Caki2 (cell line): ENCODE results near the gene MUC5B. TPM values are rescaled to one million over a fixed set of nuclear protein-coding genes. Genes with fewer than 3 reads are reported as not detected.
"Not testable (repeated sequence)": the region's sequence is repeated elsewhere in the genome, so short reads cannot be mapped to it uniquely, and the experiment has no call there.

ENCODE experiments used
- DNase-seq: peaks from one replicate; pipeline ENCODE4 v3.0.0-alpha.2; 2015; ENCODE audit warnings: low read depth
- in situ Hi-C: cut with HindIII; loops from 2 replicates; pipeline ENCODE4 v1.10.0; 2016; ENCODE audit warnings: low sequenced_read_pairs, low pct_unique_long_range_greater_than_20kb, mixed read lengths
- total RNA-seq: library from RNA; depleted of rRNA; stranded (reverse); fragments of >200 nt; shearing (Covaris generic); gene quantifications from 2 replicates; pipeline ENCODE4 v1.2.3, GENCODE V29; 2014; ENCODE audit warnings: low replicate concordance

MUC5B gene
- total RNA-seq, 1 experiment from 2014 or later: 0.03 TPM

- DNase-seq, in situ Hi-C loops: not testable (repeated sequence)
These were observed 34.3 kb upstream of the MUC5B start for GRCh38 chr11:1188451-1189130.

- DNase-seq, in situ Hi-C loops: not testable (repeated sequence)
These were observed 33.0 kb upstream of the MUC5B start for GRCh38 chr11:1189816-1190215.

- DNase-seq, in situ Hi-C loops: not testable (repeated sequence)
These were observed 30.9 kb upstream of the MUC5B start for GRCh38 chr11:1191786-1192470.

- DNase-seq: no peak
- in situ Hi-C loops: no loop called here
These were observed 30.0 kb upstream of the MUC5B start for GRCh38 chr11:1192741-1193325.

- no peak for DNase-seq
- in situ Hi-C loops: no loop called here
These were observed 29.3 kb upstream of the MUC5B start for GRCh38 chr11:1193326-1194230.

GRCh38 chr11:1194231-1194976 is 28.5 kb upstream of the MUC5B start:
- no peak for DNase-seq
- in situ Hi-C loops: no loop called here

- DNase-seq: no peak
- in situ Hi-C loops: no loop called here
These were observed 27.7 kb upstream of the MUC5B start for GRCh38 chr11:1194977-1195681.

GRCh38 chr11:1195682-1196515 is 27.0 kb upstream of the MUC5B start:
- no peak for DNase-seq
- in situ Hi-C loops: no loop called here

GRCh38 chr11:1196516-1197391 is 26.1 kb upstream of the MUC5B start:
- in situ Hi-C loops: no loop called here
- DNase-seq: no peak

- no peak for DNase-seq
- in situ Hi-C loops: no loop called here
These were observed 25.4 kb upstream of the MUC5B start for GRCh38 chr11:1197431-1197885.

- no peak for DNase-seq
- in situ Hi-C loops: no loop called here
These were observed 24.8 kb upstream of the MUC5B start for GRCh38 chr11:1197886-1198560.

- in situ Hi-C loops: no loop called here
- no peak for DNase-seq
These were observed 24.2 kb upstream of the MUC5B start for GRCh38 chr11:1198561-1199240.

- in situ Hi-C loops: no loop called here
- DNase-seq: no peak
These were observed 23.6 kb upstream of the MUC5B start for GRCh38 chr11:1199241-1199750.

- in situ Hi-C loops: no loop called here
- DNase-seq: no peak
These were observed 22.9 kb upstream of the MUC5B start for GRCh38 chr11:1199751-1200610.
